Measurements from ENCODE around the gene AVPR1B.

Gene AVPR1B

GRCh38 chr1:206112600-206113301 is 4.4 kb downstream of the AVPR1B start:
- DNase-seq = no peak

- no peak for DNase-seq
Observed at GRCh38 chr1:206111271-206111927, 5.8 kb downstream of the AVPR1B start.

DNA sequence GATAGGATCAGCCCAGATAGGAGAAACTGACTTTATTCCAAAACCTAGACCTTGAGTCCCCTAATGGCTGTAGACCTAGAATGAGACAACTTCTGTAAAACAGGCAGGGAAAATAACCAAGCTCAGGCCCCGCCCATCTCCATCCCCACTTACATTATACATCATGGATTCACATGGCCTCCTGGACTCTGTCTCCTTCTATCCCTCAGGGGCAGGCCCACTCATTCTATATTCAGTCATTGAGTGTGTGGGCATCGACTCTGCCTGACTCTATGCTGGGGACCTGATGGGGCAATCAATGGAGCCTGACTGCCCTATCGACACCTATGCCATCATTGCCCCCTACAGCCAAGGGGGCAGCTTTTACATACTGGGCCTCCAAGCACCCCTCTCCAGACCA is 6.4 kb downstream of the AVPR1B start:
- DNase-seq = no peak

DNA sequence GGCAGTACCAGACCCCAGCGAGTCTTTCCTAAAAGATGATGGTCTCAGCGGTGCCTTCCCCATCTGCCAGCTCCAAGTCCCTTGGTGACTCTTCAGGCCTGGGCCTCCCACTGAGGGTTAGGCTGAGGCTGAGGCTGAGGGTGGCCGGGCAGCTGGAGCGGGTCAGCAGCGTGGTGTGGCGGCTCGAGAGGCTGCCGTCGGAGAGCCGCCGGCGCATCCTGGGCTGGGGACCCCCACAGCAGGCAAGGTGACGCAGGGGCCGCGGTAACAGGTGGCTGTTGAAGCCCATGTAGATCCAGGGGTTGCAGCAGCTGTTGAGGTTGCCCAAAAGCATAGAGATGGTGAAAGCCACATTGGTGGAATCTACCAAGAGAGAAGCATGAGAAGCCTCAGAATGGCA is 7.0 kb downstream of the AVPR1B start:
- DNase-seq = no peak

- DNase-seq = no peak
Observed at GRCh38 chr1:206109718-206110117, 7.5 kb downstream of the AVPR1B start.

GRCh38 chr1:206108635-206109034 is 8.6 kb downstream of the AVPR1B start:
- no peak for DNase-seq

- no peak for DNase-seq
Observed at GRCh38 chr1:206107168-206107544, 10.0 kb downstream of the AVPR1B start.

- peak; percentile 57 for DNase-seq
Observed at GRCh38 chr1:206106328-206107167, 10.6 kb downstream of the AVPR1B start.

GRCh38 chr1:206105464-206105995 is 11.7 kb downstream of the AVPR1B start:
- no peak for DNase-seq

DNA sequence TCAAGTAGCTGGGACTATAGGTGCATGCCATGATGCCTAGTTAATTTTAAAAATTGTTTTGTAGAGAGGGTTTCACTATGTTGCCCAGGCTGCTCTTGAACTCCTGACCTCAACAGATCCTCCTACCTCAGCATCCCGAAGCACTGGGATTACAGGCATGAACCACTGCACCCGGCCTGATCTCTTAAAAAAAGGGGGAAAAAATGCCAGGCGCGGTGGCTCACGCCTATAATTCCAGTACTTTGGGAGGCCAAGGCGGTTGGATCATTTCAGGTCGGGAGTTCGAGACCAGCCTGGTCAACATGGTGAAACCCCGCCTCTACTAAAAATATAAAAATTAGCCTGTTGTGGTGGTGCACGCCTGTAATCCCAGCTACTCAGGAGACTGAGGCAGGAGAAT is 13.2 kb downstream of the AVPR1B start:
- no peak for DNase-seq

DNA sequence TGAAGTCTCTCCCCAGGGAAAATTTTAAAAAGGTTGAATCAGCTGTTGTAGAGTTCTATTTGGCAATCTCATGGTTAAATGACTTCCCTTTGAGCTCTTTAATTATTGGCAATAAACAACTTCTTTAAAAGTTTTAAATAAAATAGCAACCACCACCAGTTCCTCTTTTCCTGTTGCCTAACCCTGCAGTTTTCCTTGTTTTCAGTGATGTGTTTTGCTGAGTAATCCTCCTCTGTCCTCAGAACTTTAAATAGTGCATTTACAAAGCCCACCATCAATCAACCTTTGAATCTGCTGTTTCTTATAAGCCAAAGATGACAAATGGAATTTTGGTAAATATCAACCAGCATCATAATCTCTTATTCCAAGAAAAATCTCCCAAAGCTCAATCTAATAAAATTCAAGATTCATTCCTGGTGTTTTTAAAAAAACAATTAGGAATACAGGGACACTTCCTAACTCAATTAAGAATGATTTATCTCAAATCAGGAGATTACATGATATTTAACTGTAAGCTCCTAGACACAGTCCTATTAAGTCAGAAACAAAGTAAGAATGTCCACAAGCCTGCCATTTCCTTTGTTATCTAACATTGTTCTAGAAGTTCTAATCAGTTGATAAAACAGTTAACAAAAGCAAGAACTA is 14.8 kb downstream of the AVPR1B start:
- no peak for DNase-seq

DNA sequence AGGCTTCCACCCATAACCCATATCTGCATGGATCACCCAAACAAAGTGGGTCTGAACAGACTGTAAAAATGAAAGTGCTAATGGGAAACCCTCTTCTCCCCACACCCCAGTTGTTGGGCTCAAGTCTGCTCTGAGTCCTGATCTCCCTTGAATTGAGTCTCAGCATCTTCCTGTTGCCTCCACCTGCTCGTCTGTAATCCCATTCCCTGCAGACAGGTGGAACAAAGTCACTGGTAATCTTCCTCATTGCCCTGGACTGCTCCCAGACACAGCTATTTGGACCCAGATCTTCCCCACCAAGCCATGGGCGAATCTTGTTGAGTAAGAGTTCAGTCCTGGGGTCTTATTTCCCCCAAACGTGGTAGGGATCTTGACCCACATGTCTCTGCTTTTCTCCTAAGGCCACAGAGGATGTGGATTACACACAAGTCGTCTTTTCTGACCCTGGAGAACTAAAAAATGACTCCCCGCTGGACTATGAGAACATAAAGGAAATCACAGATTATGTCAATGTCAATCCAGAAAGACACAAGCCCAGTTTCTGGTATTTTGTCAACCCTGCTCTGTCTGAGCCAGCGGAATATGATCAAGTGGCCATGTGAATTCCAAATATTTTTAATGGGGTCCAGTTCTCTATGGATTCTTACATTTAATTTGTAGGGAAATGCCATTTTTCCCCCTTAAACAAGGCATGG is 15.7 kb downstream of the AVPR1B start:
- no peak for DNase-seq

DNA sequence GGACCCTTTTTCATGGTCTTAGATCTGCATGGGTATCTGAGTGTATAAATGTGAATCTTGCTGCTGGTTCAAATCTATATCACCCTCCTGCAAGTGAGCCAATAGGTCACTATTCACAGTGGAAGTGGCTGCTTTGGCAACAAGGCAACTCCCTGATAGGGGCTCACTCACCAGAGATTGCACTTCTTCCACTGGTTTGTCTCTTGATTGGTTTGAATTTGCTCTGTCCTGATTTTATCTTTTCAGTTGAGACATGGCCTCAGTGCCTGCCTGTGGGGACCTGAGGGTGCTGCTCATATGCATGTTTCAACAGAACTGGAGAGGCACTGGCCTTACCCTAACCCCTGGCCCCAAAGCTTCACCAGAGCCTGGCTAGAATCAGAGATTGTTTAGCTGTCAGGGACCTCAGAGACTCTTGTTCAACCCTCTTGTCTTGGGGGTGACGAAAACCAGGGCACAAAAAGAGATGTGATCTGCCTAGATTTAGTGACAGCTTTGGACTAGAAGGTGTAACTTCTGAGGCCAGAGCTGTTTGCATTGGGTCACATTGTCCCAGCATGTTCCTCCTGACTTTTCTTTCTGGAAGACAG is 16.9 kb downstream of the AVPR1B start:
- no peak for DNase-seq

DNA sequence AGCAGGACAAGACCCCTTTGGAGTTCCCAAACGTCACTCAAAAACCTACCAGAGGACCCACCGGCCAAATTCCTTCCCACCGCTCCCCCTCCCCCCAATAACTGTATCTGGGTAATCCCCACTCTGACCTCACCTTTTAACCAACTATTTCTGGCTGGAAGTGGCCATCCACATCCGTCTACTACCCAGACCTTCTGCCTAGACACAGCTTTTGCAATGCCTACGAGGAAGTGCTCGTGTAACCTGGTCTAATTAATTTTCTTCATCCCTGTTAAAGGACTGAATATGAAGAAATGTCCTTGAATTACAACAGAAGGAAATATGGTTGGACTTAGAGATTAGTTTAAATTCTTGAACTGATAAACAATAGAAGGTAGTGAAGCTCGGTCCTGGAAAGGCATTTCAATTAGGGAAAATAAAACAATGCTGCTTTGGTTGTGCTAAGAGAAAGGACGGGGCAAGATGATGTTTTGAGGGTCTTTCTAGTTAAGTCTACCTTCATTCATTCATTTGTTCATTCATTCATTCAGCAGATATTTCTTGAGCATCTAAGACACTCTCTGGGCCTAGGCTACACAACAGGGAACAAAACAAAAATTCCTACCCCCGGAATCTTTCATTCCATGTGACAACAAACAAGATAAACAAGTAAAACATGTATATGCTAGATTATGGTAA is 18.8 kb downstream of the AVPR1B start:
- DNase-seq = no peak

- DNase-seq = no peak
Observed at GRCh38 chr1:206097381-206097780, 19.8 kb downstream of the AVPR1B start.

DNA sequence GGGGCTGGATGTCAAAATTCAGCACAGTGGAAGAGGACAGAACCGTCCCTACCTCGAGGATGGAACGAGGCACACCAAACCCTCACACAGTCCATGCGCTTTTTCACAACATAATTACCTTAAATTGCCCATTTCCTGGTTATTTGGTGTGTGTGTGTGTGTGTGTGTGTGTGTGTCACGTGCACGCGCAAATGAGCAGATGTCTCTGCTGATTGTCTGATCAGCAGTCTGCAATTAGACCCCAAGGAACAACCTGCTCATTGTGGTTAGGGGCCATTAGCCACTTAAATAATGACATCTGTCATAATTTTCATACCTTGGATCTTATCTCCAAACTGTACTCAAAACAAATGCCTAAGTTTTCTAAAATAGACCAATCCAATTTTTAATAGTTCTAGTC is 23.2 kb downstream of the AVPR1B start:
- no peak for DNase-seq

DNA sequence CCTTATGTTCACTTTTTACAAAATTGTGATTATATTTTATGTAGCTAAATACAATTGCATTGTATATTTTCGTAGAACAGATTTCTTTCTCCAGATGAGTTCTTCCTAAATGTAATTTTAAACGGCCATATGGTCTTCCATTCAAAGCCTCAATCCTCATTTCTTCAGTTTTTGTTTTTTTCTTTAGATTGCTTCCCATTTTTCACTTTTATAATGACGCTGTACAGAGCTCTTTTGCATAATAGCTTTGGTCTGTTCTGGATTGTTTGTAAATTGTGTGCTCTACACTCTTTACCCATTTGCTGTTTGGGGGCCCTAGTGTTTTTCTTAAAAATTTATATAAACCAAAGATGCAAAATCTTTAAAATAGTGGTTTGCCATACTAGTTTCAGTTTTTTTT is 27.8 kb downstream of the AVPR1B start:
- no peak for DNase-seq

GRCh38 chr1:206087091-206087490 is 30.1 kb downstream of the AVPR1B start:
- no peak for DNase-seq

GRCh38 chr1:206083750-206084149 is 33.4 kb downstream of the AVPR1B start:
- DNase-seq = no peak

DNA sequence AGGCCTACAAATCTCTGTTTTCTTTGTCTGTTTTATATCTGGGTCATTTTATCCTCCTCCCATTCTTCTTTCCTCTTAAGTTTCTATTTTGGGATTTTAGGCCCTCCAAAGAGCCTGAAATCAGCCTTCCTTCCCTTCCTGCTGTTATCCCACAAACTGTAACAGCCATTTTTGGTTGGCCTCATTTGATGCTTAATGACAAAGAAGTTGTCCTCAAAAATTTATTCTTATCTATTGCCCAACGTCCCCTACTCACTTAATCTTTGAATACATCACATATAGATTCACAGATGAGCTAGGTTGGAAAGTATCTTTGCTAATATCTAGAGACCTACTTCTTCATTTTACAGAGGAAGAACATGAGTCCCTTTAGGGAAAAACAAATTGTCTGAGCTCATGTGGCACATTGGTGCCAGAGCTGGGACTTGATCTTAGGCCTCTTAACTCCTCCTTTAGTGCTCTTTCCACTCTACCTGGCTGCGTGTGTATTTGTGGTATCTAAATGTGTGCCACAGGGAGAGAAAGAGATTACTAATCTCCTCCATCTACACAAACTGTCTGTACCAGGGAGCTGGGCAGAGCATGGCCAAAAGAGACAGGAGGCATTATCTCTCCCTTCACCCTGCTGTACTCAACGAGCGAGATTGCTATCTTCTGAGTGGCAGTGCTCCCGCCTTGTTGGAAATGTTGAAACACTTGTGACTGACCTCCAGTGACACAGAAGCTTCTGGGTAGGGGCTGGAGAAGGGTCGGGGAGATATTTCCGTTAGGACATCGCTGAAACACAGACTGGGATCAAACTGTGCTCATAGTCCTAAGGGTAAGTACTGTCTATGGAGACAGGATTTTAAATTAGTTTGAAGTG is 34.1 kb downstream of the AVPR1B start:
- no peak for DNase-seq
